Breast epithelium (tissue), 4 donors: ENCODE data around the gene POMGNT1. TPM values are rescaled to one million over a fixed set of nuclear protein-coding genes. Genes with fewer than 3 reads are reported as not detected.

Source experiments
- DNase-seq, 2 donors: peaks; one replicate each; pipeline ENCODE4 v3.0.0-alpha.2; 2019; ENCODE audit warnings: low spot score in 2 of 2
- H3K27ac ChIP-seq, 2 donors: fragments of 200-600 bp; sonication (generic) in 1 of 2; one replicate each; pipeline ENCODE4 v1.5.1; 2016 to 2019; ENCODE audit warnings: mild to moderate bottlenecking in 1 of 2
- H3K27me3 ChIP-seq, 2 donors: fragments of 200-600 bp; sonication (generic) in 1 of 2; one replicate each; pipeline versions ENCODE4 v1.5.1 to v1.6.0; 2017 to 2019; ENCODE audit warnings: control low read depth in 1 of 2, mild to moderate bottlenecking in 1 of 2
- H3K36me3 ChIP-seq: fragments of 200-600 bp; one replicate; pipeline ENCODE4 v1.5.1; 2019
- H3K4me1 ChIP-seq, 2 donors: fragments of 200-600 bp; sonication (generic); one replicate each; pipeline ENCODE4 v1.5.1; 2016 to 2019; ENCODE audit warnings: control low read depth in 1 of 2
- H3K4me3 ChIP-seq, 3 donors: fragments of 200-600 bp; sonication (generic); 1 replicate in 2 of 3; 2 replicates in 1 of 3; pipeline ENCODE4 v1.5.1; 2016 to 2019; ENCODE audit warnings: mild to moderate bottlenecking in 3 of 3, moderate library complexity in 2 of 3
- H3K9me3 ChIP-seq, 2 donors: fragments of 200-600 bp; sonication (generic) in 1 of 2; one replicate each; pipeline ENCODE4 v1.5.1; 2016 to 2019; ENCODE audit warnings: control low read depth in 1 of 2
- CTCF ChIP-seq, 3 donors: fragments of 450-650 bp; IDR thresholded peaks; one replicate each; pipeline ENCODE4 v1.5.1; 2016 to 2017; ENCODE audit warnings: antibody characterized with exemption in 3 of 3, mild to moderate bottlenecking in 3 of 3, moderate library complexity in 3 of 3
- POLR2A ChIP-seq: fragments of 450-650 bp; IDR thresholded peaks from one replicate; pipeline ENCODE4 v1.6.1; 2016; ENCODE audit warnings: antibody characterized with exemption, mild to moderate bottlenecking, moderate library complexity
- POLR2AphosphoS5 ChIP-seq, 3 donors: sonication (generic); formaldehyde crosslinking; IDR thresholded peaks; one replicate each; pipeline ENCODE4 v1.6.1; 2017; ENCODE audit warnings: antibody characterized with exemption in 3 of 3
- intact Hi-C: fragments of 100-400 bp; cut with DNase I; formaldehyde crosslinking; loops from one replicate; pipeline ENCODE4 v1.15.1; 2023; ENCODE audit warnings: low total_unique reads
- total RNA-seq, 3 donors: library from RNA; depleted of rRNA; stranded (reverse); fragments of >200 nt; gene quantifications; one replicate each; pipeline ENCODE4 v1.1.0, GENCODE V29; 2016

Gene POMGNT1
- total RNA-seq, 3 donors from 2014 or later: 37.6 to 47.4 (median 42.3) TPM

- TF ChIP-seq POLR2AphosphoS5 (IDR thresholded peaks at IDR 0.05) (no peak), CTCF (IDR thresholded peaks at IDR 0.05) (no peak), POLR2A (no peak)
- intact Hi-C loops: no loop called here
- Histone ChIP-seq H3K27me3 (no peaks in the 10 kb centered on the region), H3K36me3 (no peaks in the 10 kb centered on the region), H3K27ac (no peak overlapping the region), H3K4me1 (no peaks in the 10 kb centered on the region), H3K9me3 (no peaks in the 10 kb centered on the region), H3K4me3 (no peak overlapping the region)
- DNase-seq: no peak
These were observed 39.6 kb downstream of the POMGNT1 start for GRCh38 chr1:46158312-46159281.

GRCh38 chr1:46157916-46158311, 40.3 kb downstream of the POMGNT1 start:
- no peaks in the 10 kb centered on the region for H3K36me3 ChIP-seq
- no peak overlapping the region for H3K27ac ChIP-seq
- H3K4me1 ChIP-seq: no peaks in the 10 kb centered on the region
- no peak for TF ChIP-seq POLR2AphosphoS5 (IDR thresholded peaks at IDR 0.05)
- no peak for TF ChIP-seq CTCF (IDR thresholded peaks at IDR 0.05)
- no peak for TF ChIP-seq POLR2A
- intact Hi-C loops: no loop called here
- H3K4me3 ChIP-seq: no peak overlapping the region
- no peaks in the 10 kb centered on the region for H3K27me3 ChIP-seq
- H3K9me3 ChIP-seq: no peaks in the 10 kb centered on the region
- no peak for DNase-seq

GRCh38 chr1:46153732-46154131, 44.5 kb downstream of the POMGNT1 start:
- Histone ChIP-seq H3K4me1 (no peaks in the 10 kb centered on the region), H3K36me3 (no peaks in the 10 kb centered on the region), H3K4me3 (no peak overlapping the region), H3K9me3 (no peaks in the 10 kb centered on the region), H3K27ac (no peak overlapping the region), H3K27me3 (no peaks in the 10 kb centered on the region)
- intact Hi-C loops: no loop called here
- DNase-seq: no peak
- TF ChIP-seq CTCF (IDR thresholded peaks at IDR 0.05): no peak
- no peak for TF ChIP-seq POLR2A

- H3K9me3 ChIP-seq: no peaks in the 10 kb centered on the region
- TF ChIP-seq POLR2AphosphoS5 (IDR thresholded peaks at IDR 0.05): no peak
- TF ChIP-seq POLR2A: no peak
- no peak for TF ChIP-seq CTCF (IDR thresholded peaks at IDR 0.05)
- H3K27ac ChIP-seq: no peak overlapping the region
- DNase-seq: no peak
- intact Hi-C loops: no loop called here
- no peaks in the 10 kb centered on the region for H3K36me3 ChIP-seq
- no peaks in the 10 kb centered on the region for H3K4me1 ChIP-seq
- H3K27me3 ChIP-seq: no peaks in the 10 kb centered on the region
- no peak overlapping the region for H3K4me3 ChIP-seq
These were observed 45.0 kb downstream of the POMGNT1 start for GRCh38 chr1:46153228-46153627.

GRCh38 chr1:46152016-46152415, 46.2 kb downstream of the POMGNT1 start:
- H3K36me3 ChIP-seq: no peaks in the 10 kb centered on the region
- H3K4me3 ChIP-seq: no peak overlapping the region
- TF ChIP-seq POLR2AphosphoS5 (IDR thresholded peaks at IDR 0.05) (no peak), POLR2A (no peak), CTCF (IDR thresholded peaks at IDR 0.05) (no peak)
- no peaks in the 10 kb centered on the region for H3K9me3 ChIP-seq
- no peaks in the 10 kb centered on the region for H3K4me1 ChIP-seq
- no peaks in the 10 kb centered on the region for H3K27me3 ChIP-seq
- intact Hi-C loops: no loop called here
- DNase-seq: no peak
- no peak overlapping the region for H3K27ac ChIP-seq
